Pancreas (tissue), 10 donors: ENCODE results near the gene ZMYM4. TPM values are rescaled to one million over a fixed set of nuclear protein-coding genes. Genes with fewer than 3 reads are reported as not detected.

Experiments
- ATAC-seq, 4 donors: fragments of 200-7000 bp; cut with Tn5 transposase; one replicate each; pipeline versions ENCODE4 v1.8.0 to v1.9.1; 2020; ENCODE audit warnings: mild to moderate bottlenecking in 4 of 4, moderate library complexity in 4 of 4
- DNase-seq, 6 donors: peaks; one replicate each; pipeline ENCODE4 v3.0.0-alpha.2; 2020
- FAIRE-seq: peaks from 2 replicates; lab custom pipeline; 2012; peaks lifted over from hg19 to GRCh38; lab: Jason Lieb, UNC
- H3K27ac ChIP-seq, 4 donors: fragments of 200-600 bp; sonication (generic); 1 replicate in 3 of 4; 2 replicates in 1 of 4; pipeline versions ENCODE4 v1.5.0 to v1.8.0; 2020
- H3K27me3 ChIP-seq, 4 donors: fragments of 200-600 bp; one replicate each; pipeline ENCODE4 v1.8.0; 2021
- H3K36me3 ChIP-seq, 3 donors: fragments of 200-600 bp; sonication (generic) in 1 of 3; one replicate each; pipeline versions ENCODE4 v1.5.0 to v1.8.0; 2020 to 2021
- H3K4me1 ChIP-seq, 3 donors: fragments of 200-600 bp; one replicate each; pipeline ENCODE4 v1.8.0; 2021
- H3K4me3 ChIP-seq, 4 donors: fragments of 200-600 bp; sonication (generic) in 2 of 4; one replicate each; pipeline versions ENCODE4 v1.5.0 to v1.8.0; 2020 to 2021
- H3K9me3 ChIP-seq, 4 donors: fragments of 200-600 bp; one replicate each; pipeline ENCODE4 v1.8.0; 2021
- CTCF ChIP-seq, 4 donors: fragments of 200-600 bp; sonication (generic) in 3 of 4; IDR thresholded peaks; one replicate each; pipeline versions ENCODE4 v1.5.0 to v1.8.0; 2021; ENCODE audit warnings: antibody characterized with exemption in 4 of 4
- WGBS, 2 donors: extraction: QIAGEN DNeasy Blood & Tissue Kit; methylation state at CpG; one replicate each; pipeline ENCODE4 v1.1.7; 2013; 5-methylcytosine and 5-hydroxymethylcytosine counted together
- intact Hi-C, 3 donors: fragments of 100-400 bp; cut with DNase I; formaldehyde crosslinking; loops; one replicate each; pipeline versions ENCODE4 v1.11.1 to v1.14.2; 2022
- polyA plus RNA-seq, 2 donors: library from polyadenylated mRNA; stranded (reverse); fragments of 200-250 nt; gene quantifications; one replicate each; pipeline ENCODE4 v1.2.3, GENCODE V29; 2013
- total RNA-seq, 6 donors: library from RNA; stranded (reverse); fragmentation: NEBNext Ultra II Directional in 4 of 6; extraction: Animal tissue kit (Norgen Biotek cat#: 25700) in 4 of 6; gene quantifications; one replicate each; pipeline versions ENCODE4 v1.2.1 to v1.2.4, GENCODE V29; 2021 to 2023
- donor health status: healthy with polysubstance abuse.
- donor health status: DM: no; HTN: no; CAD: no; lungs with moderate emphysema.
- donor health status: DM: no; HTN: no; CAD: no.
- donor health status: control.
- donor health status: control.
- donor health status: Bipolar disorder and iron deficiency.
- donor health status: DM: yes; HTN: yes; CAD: no.
- donor health status: DM: no; HTN: no; CAD: no.
- donor health status: DM: no; HTN: no; CAD: no.
- donor health status: DM: yes; HTN: yes; CAD: no.

ZMYM4 gene
- total and polyA plus RNA-seq, 8 donors, result 10.5 to 31.1 (median 17.8) TPM

- ATAC-seq, result peak in 2 of 4 donors; percentile 12 to 31
- no peak for TF ChIP-seq CTCF (IDR thresholded peaks at IDR 0.05)
- Histone ChIP-seq H3K27me3 (no peaks in the 10 kb centered on the region), H3K9me3 (no peaks in the 10 kb centered on the region), H3K4me1 (peaks cover 29 to 61% (median 39%) of the 10 kb centered on the region in 3 donors), H3K36me3 (peaks cover 0 to 20% (median 16%) of the 10 kb centered on the region in 3 donors), H3K27ac (peak overlapping the region in 2 of 4 donors; percentile 15 to 20), H3K4me3 (no peak overlapping the region)
- no peak for DNase-seq
- intact Hi-C loops, result loop anchor here in 2 of 3 donors (5.0 kb wide), 1 partner anchor 110 kb away; no protein-coding TSS in a partner anchor
- no peak for FAIRE-seq
- WGBS, 2 donors, result 20 to 41% methylated on average over 1 of the region's 1 CpG
Observed at GRCh38 chr1:35452106-35452774, 183.7 kb downstream of the ZMYM4 start.

GRCh38 chr1:35453031-35453430 lies 184.5 kb downstream of the ZMYM4 start:
- Histone ChIP-seq H3K4me3 (no peak overlapping the region), H3K27me3 (no peaks in the 10 kb centered on the region), H3K36me3 (peaks cover 0 to 17% (median 16%) of the 10 kb centered on the region in 3 donors), H3K4me1 (peaks cover 26 to 54% (median 32%) of the 10 kb centered on the region in 3 donors), H3K27ac (no peak overlapping the region), H3K9me3 (no peaks in the 10 kb centered on the region)
- no peak for TF ChIP-seq CTCF (IDR thresholded peaks at IDR 0.05)
- FAIRE-seq (no peak), DNase-seq (no peak), ATAC-seq (no peak)
- intact Hi-C loops, result loop anchor here in 2 of 3 donors (5.0 kb wide), 1 partner anchor 109 kb away; no protein-coding TSS in a partner anchor
- 91 to 95% methylated on average over 2 of the region's 2 CpGs for WGBS, 2 donors

- H3K4me3 ChIP-seq, result no peak overlapping the region
- 89 to 95% methylated on average over 4 of the region's 4 CpGs for WGBS, 2 donors
- H3K27me3 ChIP-seq, result no peaks in the 10 kb centered on the region
- ATAC-seq, result no peak
- FAIRE-seq, result no peak
- H3K27ac ChIP-seq, result peak overlapping the region in 2 of 4 donors; percentile 15 to 30
- no peak for TF ChIP-seq CTCF (IDR thresholded peaks at IDR 0.05)
- H3K9me3 ChIP-seq, result no peaks in the 10 kb centered on the region
- H3K4me1 ChIP-seq, result peaks cover 18 to 43% (median 25%) of the 10 kb centered on the region in 3 donors
- DNase-seq, result no peak
- intact Hi-C loops, result loop anchor here in 2 of 3 donors (5.0 kb wide), 1 partner anchor 108 kb away; no protein-coding TSS in a partner anchor
- peaks cover 0 to 19% (median 16%) of the 10 kb centered on the region in 3 donors for H3K36me3 ChIP-seq
Observed at GRCh38 chr1:35454176-35454575, 185.7 kb downstream of the ZMYM4 start.

GRCh38 chr1:35454616-35455015 lies 186.1 kb downstream of the ZMYM4 start:
- WGBS, 2 donors, result 48 to 52% methylated on average over 1 of the region's 1 CpG
- intact Hi-C loops, result loop anchor here in 2 of 3 donors (5.0 kb wide), 1 partner anchor 108 kb away; no protein-coding TSS in a partner anchor
- no peak overlapping the region for H3K4me3 ChIP-seq
- DNase-seq (no peak), ATAC-seq (peak; percentile 36 to 56 (median 42)), FAIRE-seq (no peak)
- H3K4me1 ChIP-seq, result peaks cover 15 to 41% (median 25%) of the 10 kb centered on the region in 3 donors
- H3K36me3 ChIP-seq, result peaks cover 0 to 15% (median 14%) of the 10 kb centered on the region in 3 donors
- no peak for TF ChIP-seq CTCF (IDR thresholded peaks at IDR 0.05)
- no peaks in the 10 kb centered on the region for H3K27me3 ChIP-seq
- H3K9me3 ChIP-seq, result no peaks in the 10 kb centered on the region
- peak overlapping the region in 2 of 4 donors; percentile 15 to 30 for H3K27ac ChIP-seq

GRCh38 chr1:35460796-35461195 lies 192.3 kb downstream of the ZMYM4 start:
- FAIRE-seq (no peak), ATAC-seq (no peak), DNase-seq (no peak)
- no peak overlapping the region for H3K4me3 ChIP-seq
- H3K4me1 ChIP-seq, result no peaks in the 10 kb centered on the region
- 93 to 95% methylated on average over 2 of the region's 2 CpGs for WGBS, 2 donors
- no peak for TF ChIP-seq CTCF (IDR thresholded peaks at IDR 0.05)
- intact Hi-C loops, result no loop called here
- no peaks in the 10 kb centered on the region for H3K9me3 ChIP-seq
- H3K27me3 ChIP-seq, result no peaks in the 10 kb centered on the region
- peaks cover 0 to 40% (median 2%) of the 10 kb centered on the region in 3 donors for H3K36me3 ChIP-seq
- no peak overlapping the region for H3K27ac ChIP-seq
